ENCODE data around the gene SKP2.

DNA sequence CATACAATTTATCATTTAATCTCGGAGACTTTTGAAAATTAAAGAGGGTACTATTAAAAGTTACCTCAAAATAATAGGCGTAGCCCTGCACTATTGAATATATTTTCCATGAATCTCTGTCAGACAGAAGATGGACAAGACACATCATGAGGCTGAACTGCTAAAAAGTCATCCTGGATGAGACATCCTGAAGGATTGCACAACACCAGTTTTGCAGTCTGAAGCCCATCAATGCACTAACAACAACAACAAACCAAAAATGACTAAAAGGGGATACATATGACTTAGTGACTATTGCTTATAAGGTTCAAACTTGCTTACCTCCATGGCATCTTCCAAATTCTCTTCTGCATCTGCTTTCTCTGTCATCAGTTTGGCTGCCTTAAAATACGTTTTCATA lies 15.9 kb upstream of the SKP2 start:
- TF ChIP-seq, protein P1, sequence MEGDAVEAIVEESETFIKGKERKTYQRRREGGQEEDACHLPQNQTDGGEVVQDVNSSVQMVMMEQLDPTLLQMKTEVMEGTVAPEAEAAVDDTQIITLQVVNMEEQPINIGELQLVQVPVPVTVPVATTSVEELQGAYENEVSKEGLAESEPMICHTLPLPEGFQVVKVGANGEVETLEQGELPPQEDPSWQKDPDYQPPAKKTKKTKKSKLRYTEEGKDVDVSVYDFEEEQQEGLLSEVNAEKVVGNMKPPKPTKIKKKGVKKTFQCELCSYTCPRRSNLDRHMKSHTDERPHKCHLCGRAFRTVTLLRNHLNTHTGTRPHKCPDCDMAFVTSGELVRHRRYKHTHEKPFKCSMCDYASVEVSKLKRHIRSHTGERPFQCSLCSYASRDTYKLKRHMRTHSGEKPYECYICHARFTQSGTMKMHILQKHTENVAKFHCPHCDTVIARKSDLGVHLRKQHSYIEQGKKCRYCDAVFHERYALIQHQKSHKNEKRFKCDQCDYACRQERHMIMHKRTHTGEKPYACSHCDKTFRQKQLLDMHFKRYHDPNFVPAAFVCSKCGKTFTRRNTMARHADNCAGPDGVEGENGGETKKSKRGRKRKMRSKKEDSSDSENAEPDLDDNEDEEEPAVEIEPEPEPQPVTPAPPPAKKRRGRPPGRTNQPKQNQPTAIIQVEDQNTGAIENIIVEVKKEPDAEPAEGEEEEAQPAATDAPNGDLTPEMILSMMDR (IDR thresholded peaks at IDR 0.05; ENCODE audit: poor library complexity) = no peak
- TF ChIP-seq EZH2 (IDR thresholded peaks at IDR 0.05; ENCODE audit: borderline replicate concordance) (no peak), EZH2phosphoT487 (IDR thresholded peaks at IDR 0.05; ENCODE audit: low read depth, severe bottlenecking, unreplicated experiment) (no peak)

Measured in hepatocyte (in vitro differentiated cells).